SK-N-SH (cell line): ENCODE measurements around the gene ZNF331. TPM values are rescaled to one million over a fixed set of nuclear protein-coding genes. Genes with fewer than 3 reads are reported as not detected.

Experiments
- CTCF ChIA-PET: fragments of 300-600, 350-600 bp; formaldehyde crosslinking; extraction: SDS; loops from one replicate; lab custom pipeline; 2021; lab: Yijun Ruan, JAX
- POLR2A ChIA-PET: fragments of 350-600 bp; sonication (Branson Sonifier 250); formaldehyde crosslinking; extraction: SDS; loops from one replicate; lab custom pipeline; 2020; ENCODE audit warnings: antibody characterized with exemption, inconsistent platforms; lab: Yijun Ruan, JAX
- DNase-seq: peaks from one replicate; pipeline ENCODE4 v3.0.0; 2012
- H2AFZ ChIP-seq: fragments of 200-600 bp; sonication (generic); 2 replicates; pipeline ENCODE4 v1.8.1; 2016; ENCODE audit warnings: antibody characterized with exemption, mild to moderate bottlenecking, low read depth
- H3F3A ChIP-seq: fragments of 200-600 bp; sonication (generic); replicated peaks from 2 replicates; pipeline ENCODE3; 2016; ENCODE audit warnings: antibody characterized with exemption, mild to moderate bottlenecking; ENCODE audit not compliant: insufficient read depth
- H3K27ac ChIP-seq, 2 experiments: fragments of 200-500 bp in 1 of 2; fragments of 200-600 bp in 1 of 2; sonication (Bioruptor generic) in 1 of 2; sonication (generic), shearing (Covaris generic) in 1 of 2; 2 replicates each; pipeline versions ENCODE4 v1.5.1 to v1.6.1; 2014 to 2016; ENCODE audit warnings: low read depth in 2 of 2, inconsistent platforms in 1 of 2, low read length in 1 of 2, mild to moderate bottlenecking in 1 of 2, mixed read lengths in 1 of 2
- H3K27me3 ChIP-seq: fragments of 200-600 bp; sonication (generic), shearing (Covaris generic); 2 replicates; pipeline ENCODE4 v1.6.1; 2016; ENCODE audit warnings: mixed run types; ENCODE audit not compliant: insufficient read depth
- H3K36me3 ChIP-seq, 2 experiments: fragments of 200-500 bp in 1 of 2; fragments of 200-600 bp in 1 of 2; sonication (Bioruptor generic) in 1 of 2; sonication (generic) in 1 of 2; replicated peaks in 1 of 2; 2 replicates each; pipeline versions ENCODE3 to v1.5.1; 2014 to 2016; ENCODE audit warnings: low read length in 1 of 2, mild to moderate bottlenecking in 1 of 2; ENCODE audit not compliant: insufficient read depth in 2 of 2, control insufficient read depth in 1 of 2
- H3K4me1 ChIP-seq, 2 experiments: fragments of 200-500 bp in 1 of 2; fragments of 200-600 bp in 1 of 2; sonication (Bioruptor generic) in 1 of 2; sonication (generic), shearing (Covaris generic) in 1 of 2; 2 replicates each; pipeline versions ENCODE4 v1.5.1 to v1.6.1; 2014 to 2016; ENCODE audit warnings: low read depth in 1 of 2, low read length in 1 of 2, mixed run types in 1 of 2; ENCODE audit not compliant: insufficient read depth in 2 of 2, control insufficient read depth in 1 of 2
- H3K4me2 ChIP-seq: fragments of 200-600 bp; sonication (generic), shearing (Covaris generic); 2 replicates; pipeline ENCODE4 v1.6.1; 2017; ENCODE audit warnings: mixed run types
- H3K4me3 ChIP-seq, 2 experiments: fragments of 200-500 bp in 1 of 2; fragments of 200-600 bp in 1 of 2; sonication (Bioruptor generic) in 1 of 2; sonication (generic), shearing (Covaris generic) in 1 of 2; 2 replicates each; pipeline versions ENCODE4 v1.5.1 to v1.8.1; 2014 to 2016; ENCODE audit warnings: low read depth in 2 of 2, inconsistent platforms in 1 of 2, low read length in 1 of 2, mild to moderate bottlenecking in 1 of 2, mixed read lengths in 1 of 2, moderate library complexity in 1 of 2
- H3K79me2 ChIP-seq: fragments of 200-600 bp; sonication (generic); 2 replicates; pipeline ENCODE4 v1.8.1; 2017; ENCODE audit warnings: mild to moderate bottlenecking; ENCODE audit not compliant: insufficient read depth
- H3K9ac ChIP-seq: fragments of 200-600 bp; sonication (generic); 2 replicates; pipeline ENCODE4 v1.6.1; 2017; ENCODE audit warnings: mixed run types
- H3K9me2 ChIP-seq: fragments of 200-600 bp; sonication (generic); 2 replicates; pipeline ENCODE4 v1.6.1; 2017; ENCODE audit warnings: mixed run types
- H3K9me3 ChIP-seq: fragments of 200-600 bp; sonication (generic); 2 replicates; pipeline ENCODE4 v1.6.1; 2017; ENCODE audit warnings: mixed run types, mild to moderate bottlenecking, moderate library complexity
- H4K20me1 ChIP-seq: fragments of 200-600 bp; sonication (generic); 2 replicates; pipeline ENCODE4 v1.6.1; 2017; ENCODE audit warnings: mild to moderate bottlenecking, mixed run types; ENCODE audit not compliant: insufficient read depth
- CHD2 ChIP-seq: fragments of 150-350 bp; IDR thresholded peaks from 2 replicates; pipeline ENCODE4 v1.6.1; 2018; ENCODE audit warnings: low read length; ENCODE audit not compliant: partially characterized antibody
- ELF1 ChIP-seq: IDR thresholded peaks from 2 replicates; pipeline ENCODE4 v1.4.0; 2012
- EP300 ChIP-seq, 2 experiments: IDR thresholded peaks; 2 replicates each; pipeline versions ENCODE4 v1.4.0 to v1.6.1; 2012; ENCODE audit warnings: borderline replicate concordance in 1 of 2, low read depth in 1 of 2, low read length in 1 of 2
- FOSL2 ChIP-seq: IDR thresholded peaks from 2 replicates; pipeline ENCODE4 v1.4.0; 2012; ENCODE audit warnings: low read depth, mild to moderate bottlenecking, moderate library complexity, borderline replicate concordance
- FOXJ3 ChIP-seq: sonication (generic); formaldehyde crosslinking; IDR thresholded peaks from 2 replicates; pipeline ENCODE4 v1.5.1; 2020; ENCODE audit warnings: mild to moderate bottlenecking, missing genetic modification reagents
- GABPA ChIP-seq: IDR thresholded peaks from 2 replicates; pipeline ENCODE4 v1.4.0; 2012; ENCODE audit warnings: low read depth, mild to moderate bottlenecking
- GATA2 ChIP-seq: sonication (generic); formaldehyde crosslinking; IDR thresholded peaks from 2 replicates; pipeline ENCODE4 v1.5.0; 2020; ENCODE audit warnings: mild to moderate bottlenecking, missing genetic modification reagents
- JUND ChIP-seq: IDR thresholded peaks from 2 replicates; pipeline ENCODE4 v1.4.0; 2012
- MXI1 ChIP-seq: IDR thresholded peaks from 2 replicates; pipeline ENCODE4 v1.6.1; 2012; ENCODE audit warnings: mild to moderate bottlenecking, low read depth, low read length, improper control_type of control experiment
- NRF1 ChIP-seq: IDR thresholded peaks from 2 replicates; pipeline ENCODE4 v1.6.1; 2012; ENCODE audit warnings: low read depth, mild to moderate bottlenecking, low read length
- RCOR1 ChIP-seq: fragments of 150-350 bp; IDR thresholded peaks from 2 replicates; pipeline ENCODE4 v1.6.1; 2017; ENCODE audit warnings: antibody characterized with exemption, low read length
- RFX5 ChIP-seq: IDR thresholded peaks from 2 replicates; pipeline ENCODE4 v1.6.1; 2012; ENCODE audit warnings: mild to moderate bottlenecking, improper control_type of control experiment, low read length
- TAF1 ChIP-seq: IDR thresholded peaks from 2 replicates; pipeline ENCODE4 v1.6.1; 2012; ENCODE audit warnings: low read depth, mild to moderate bottlenecking, low read length, moderate library complexity, borderline replicate concordance
- TEAD4 ChIP-seq: IDR thresholded peaks from 2 replicates; pipeline ENCODE4 v1.4.0; 2012; ENCODE audit warnings: mild to moderate bottlenecking, borderline replicate concordance; ENCODE audit not compliant: insufficient read depth
- YY1 ChIP-seq: IDR thresholded peaks from 2 replicates; pipeline ENCODE4 v1.4.0; 2012; ENCODE audit warnings: low read depth, mild to moderate bottlenecking
- WGBS: methylation state at CpG from one replicate; pipeline ENCODE4 v1.1.6; 2017; ENCODE audit warnings: low lambda C conversion rate; 5-methylcytosine and 5-hydroxymethylcytosine counted together
- polyA plus RNA-seq, 3 experiments: library from polyadenylated mRNA; depleted of rRNA; stranded (reverse); fragments of >200 nt; gene quantifications; 2 replicates each; pipeline ENCODE4 v1.2.3, GENCODE V29; 2012
- TF ChIP-seq, protein P1 (sequence below): IDR thresholded peaks from 2 replicates; pipeline ENCODE4 v1.4.0; 2012; ENCODE audit warnings: low read depth, borderline replicate concordance
- TF ChIP-seq, protein P2 (sequence below): fragments of 150-350 bp; IDR thresholded peaks from 2 replicates; pipeline ENCODE4 v1.6.1; 2016; ENCODE audit warnings: mild to moderate bottlenecking, low read depth, low read length
- TF ChIP-seq, protein P3 (sequence below): IDR thresholded peaks from 2 replicates; pipeline ENCODE4 v1.4.0; 2012; ENCODE audit warnings: low read depth
- TF ChIP-seq, protein P4 (sequence below): IDR thresholded peaks from 2 replicates; pipeline ENCODE4 v1.4.0; 2012; ENCODE audit warnings: low read depth, borderline replicate concordance
- TF ChIP-seq, protein P5 (sequence below): fragments of 150-350 bp; IDR thresholded peaks from 2 replicates; pipeline ENCODE4 v1.6.1; 2017; ENCODE audit warnings: antibody characterized with exemption, low read length, low read depth, borderline replicate concordance
- TF ChIP-seq, protein P6 (sequence below): IDR thresholded peaks from 2 replicates; pipeline ENCODE4; 2012

Gene ZNF331
- polyA plus RNA-seq, 1 of the 3 experiments (the other 2 are of a cell fraction): 7.2 TPM

DNA sequence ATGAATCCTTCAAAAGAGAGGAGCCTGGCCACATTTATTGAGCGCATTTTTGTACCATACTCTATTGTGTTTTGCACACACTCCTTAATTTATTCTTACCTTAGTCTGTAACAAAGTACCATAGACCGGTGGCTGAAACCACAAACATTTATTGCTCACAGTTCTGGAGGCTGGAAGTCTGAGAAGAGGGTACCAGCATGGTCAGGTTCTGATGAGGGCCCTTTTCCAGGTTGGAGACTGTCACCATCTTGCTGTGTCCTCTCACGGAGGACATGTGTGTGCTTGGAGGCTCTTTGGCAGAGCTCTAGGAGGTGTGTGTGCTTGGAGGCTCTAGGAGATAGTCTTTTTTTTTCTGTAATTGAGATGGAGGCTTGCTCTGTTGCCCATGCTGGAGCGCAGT, 2.1 kb downstream of the ZNF331 start:
- POLR2A ChIA-PET: no interaction called here
- 94% methylated on average over 4 of the region's 4 CpGs for WGBS
- no peaks in the 10 kb centered on the region for H3F3A ChIP-seq
- H3K4me3 ChIP-seq: no peak overlapping the region
- no peak overlapping the region for H2AFZ ChIP-seq
- H3K9me2 ChIP-seq: no peaks in the 10 kb centered on the region
- no peaks in the 10 kb centered on the region for H4K20me1 ChIP-seq
- peaks cover 0 to 2% of the 10 kb centered on the region in 2 experiments for H3K36me3 ChIP-seq
- H3K4me2 ChIP-seq: no peak overlapping the region
- DNase-seq: no peak
- H3K9ac ChIP-seq: no peak overlapping the region
- no peaks in the 10 kb centered on the region for H3K9me3 ChIP-seq
- H3K27ac ChIP-seq: no peak overlapping the region
- peaks cover 0 to 3% of the 10 kb centered on the region in 2 experiments; a peak in 1 of 4 replicates for H3K4me1 ChIP-seq
- H3K79me2 ChIP-seq: no peaks in the 10 kb centered on the region
- H3K27me3 ChIP-seq: no peaks in the 10 kb centered on the region
- CTCF ChIA-PET: no interaction called here
- TF ChIP-seq JUND: no peak
- TF ChIP-seq RCOR1: no peak
- TF ChIP-seq YY1: no peak
- TF ChIP-seq TAF1: no peak
- no peak for TF ChIP-seq GATA2
- TF ChIP-seq ELF1: no peak
- TF ChIP-seq, protein P1, sequence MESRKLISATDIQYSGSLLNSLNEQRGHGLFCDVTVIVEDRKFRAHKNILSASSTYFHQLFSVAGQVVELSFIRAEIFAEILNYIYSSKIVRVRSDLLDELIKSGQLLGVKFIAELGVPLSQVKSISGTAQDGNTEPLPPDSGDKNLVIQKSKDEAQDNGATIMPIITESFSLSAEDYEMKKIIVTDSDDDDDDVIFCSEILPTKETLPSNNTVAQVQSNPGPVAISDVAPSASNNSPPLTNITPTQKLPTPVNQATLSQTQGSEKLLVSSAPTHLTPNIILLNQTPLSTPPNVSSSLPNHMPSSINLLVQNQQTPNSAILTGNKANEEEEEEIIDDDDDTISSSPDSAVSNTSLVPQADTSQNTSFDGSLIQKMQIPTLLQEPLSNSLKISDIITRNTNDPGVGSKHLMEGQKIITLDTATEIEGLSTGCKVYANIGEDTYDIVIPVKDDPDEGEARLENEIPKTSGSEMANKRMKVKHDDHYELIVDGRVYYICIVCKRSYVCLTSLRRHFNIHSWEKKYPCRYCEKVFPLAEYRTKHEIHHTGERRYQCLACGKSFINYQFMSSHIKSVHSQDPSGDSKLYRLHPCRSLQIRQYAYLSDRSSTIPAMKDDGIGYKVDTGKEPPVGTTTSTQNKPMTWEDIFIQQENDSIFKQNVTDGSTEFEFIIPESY: no peak
- TF ChIP-seq RFX5: no peak
- TF ChIP-seq NRF1: no peak
- TF ChIP-seq, protein P2, sequence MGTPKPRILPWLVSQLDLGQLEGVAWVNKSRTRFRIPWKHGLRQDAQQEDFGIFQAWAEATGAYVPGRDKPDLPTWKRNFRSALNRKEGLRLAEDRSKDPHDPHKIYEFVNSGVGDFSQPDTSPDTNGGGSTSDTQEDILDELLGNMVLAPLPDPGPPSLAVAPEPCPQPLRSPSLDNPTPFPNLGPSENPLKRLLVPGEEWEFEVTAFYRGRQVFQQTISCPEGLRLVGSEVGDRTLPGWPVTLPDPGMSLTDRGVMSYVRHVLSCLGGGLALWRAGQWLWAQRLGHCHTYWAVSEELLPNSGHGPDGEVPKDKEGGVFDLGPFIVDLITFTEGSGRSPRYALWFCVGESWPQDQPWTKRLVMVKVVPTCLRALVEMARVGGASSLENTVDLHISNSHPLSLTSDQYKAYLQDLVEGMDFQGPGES: no peak
- TF ChIP-seq FOSL2: no peak
- TF ChIP-seq FOXJ3 (CRISPR knock-in tag): no peak
- TF ChIP-seq TEAD4: no peak
- TF ChIP-seq MXI1: no peak
- no peak for TF ChIP-seq CHD2
- TF ChIP-seq, protein P3, sequence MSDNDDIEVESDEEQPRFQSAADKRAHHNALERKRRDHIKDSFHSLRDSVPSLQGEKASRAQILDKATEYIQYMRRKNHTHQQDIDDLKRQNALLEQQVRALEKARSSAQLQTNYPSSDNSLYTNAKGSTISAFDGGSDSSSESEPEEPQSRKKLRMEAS: no peak

DNA sequence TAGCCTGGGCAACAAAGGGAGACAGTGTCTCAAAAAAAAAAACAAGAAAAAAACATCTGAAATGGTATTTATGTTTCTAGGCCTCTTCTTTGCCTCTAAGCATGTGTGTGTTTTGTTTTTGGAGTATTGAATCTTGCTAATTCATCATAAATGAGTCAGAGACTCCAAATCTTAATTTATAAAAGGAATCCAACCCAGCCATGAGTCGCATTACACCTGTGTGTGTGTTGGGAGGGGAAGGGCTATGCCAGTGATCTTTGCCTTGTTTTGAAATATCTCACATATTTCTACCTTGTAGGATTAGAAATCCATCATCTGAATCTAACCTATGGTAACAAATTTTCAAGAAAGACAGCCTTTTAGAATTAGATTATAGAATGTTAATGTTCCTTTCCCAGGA, 4.0 kb downstream of the ZNF331 start:
- Histone ChIP-seq H3K9me3 (no peaks in the 10 kb centered on the region), H3K27ac (no peak overlapping the region), H3K27me3 (no peaks in the 10 kb centered on the region), H3K36me3 (peaks cover 0 to 2% of the 10 kb centered on the region in 2 experiments), H3K4me2 (no peak overlapping the region), H2AFZ (no peak overlapping the region)
- WGBS: 89% methylated on average over 1 of the region's 1 CpG
- POLR2A ChIA-PET: no interaction called here
- TF ChIP-seq, protein P2: no peak
- TF ChIP-seq FOSL2 (no peak), MXI1 (no peak), TEAD4 (no peak), EP300 (IDR thresholded peaks at IDR 0.05; ENCODE audit: borderline replicate concordance in 1 of 2, low read depth in 1 of 2, low read length in 1 of 2) (no peak), GABPA (no peak), CHD2 (no peak)
- TF ChIP-seq, protein P4, sequence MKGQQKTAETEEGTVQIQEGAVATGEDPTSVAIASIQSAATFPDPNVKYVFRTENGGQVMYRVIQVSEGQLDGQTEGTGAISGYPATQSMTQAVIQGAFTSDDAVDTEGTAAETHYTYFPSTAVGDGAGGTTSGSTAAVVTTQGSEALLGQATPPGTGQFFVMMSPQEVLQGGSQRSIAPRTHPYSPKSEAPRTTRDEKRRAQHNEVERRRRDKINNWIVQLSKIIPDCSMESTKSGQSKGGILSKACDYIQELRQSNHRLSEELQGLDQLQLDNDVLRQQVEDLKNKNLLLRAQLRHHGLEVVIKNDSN: no peak
- TF ChIP-seq, protein P5, sequence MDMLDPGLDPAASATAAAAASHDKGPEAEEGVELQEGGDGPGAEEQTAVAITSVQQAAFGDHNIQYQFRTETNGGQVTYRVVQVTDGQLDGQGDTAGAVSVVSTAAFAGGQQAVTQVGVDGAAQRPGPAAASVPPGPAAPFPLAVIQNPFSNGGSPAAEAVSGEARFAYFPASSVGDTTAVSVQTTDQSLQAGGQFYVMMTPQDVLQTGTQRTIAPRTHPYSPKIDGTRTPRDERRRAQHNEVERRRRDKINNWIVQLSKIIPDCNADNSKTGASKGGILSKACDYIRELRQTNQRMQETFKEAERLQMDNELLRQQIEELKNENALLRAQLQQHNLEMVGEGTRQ: no peak
- TF ChIP-seq, protein P6, sequence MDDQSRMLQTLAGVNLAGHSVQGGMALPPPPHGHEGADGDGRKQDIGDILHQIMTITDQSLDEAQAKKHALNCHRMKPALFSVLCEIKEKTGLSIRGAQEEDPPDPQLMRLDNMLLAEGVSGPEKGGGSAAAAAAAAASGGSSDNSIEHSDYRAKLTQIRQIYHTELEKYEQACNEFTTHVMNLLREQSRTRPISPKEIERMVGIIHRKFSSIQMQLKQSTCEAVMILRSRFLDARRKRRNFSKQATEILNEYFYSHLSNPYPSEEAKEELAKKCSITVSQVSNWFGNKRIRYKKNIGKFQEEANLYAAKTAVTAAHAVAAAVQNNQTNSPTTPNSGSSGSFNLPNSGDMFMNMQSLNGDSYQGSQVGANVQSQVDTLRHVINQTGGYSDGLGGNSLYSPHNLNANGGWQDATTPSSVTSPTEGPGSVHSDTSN: no peak
- TF ChIP-seq, all 33 proteins: peak for 0
- peaks cover 0 to 3% of the 10 kb centered on the region in 2 experiments; a peak in 1 of 4 replicates for H3K4me1 ChIP-seq
- H3F3A ChIP-seq: no peaks in the 10 kb centered on the region
- no peaks in the 10 kb centered on the region for H3K79me2 ChIP-seq
- no peak for DNase-seq
- CTCF ChIA-PET: no interaction called here
- H4K20me1 ChIP-seq: no peaks in the 10 kb centered on the region
- no peaks in the 10 kb centered on the region for H3K9me2 ChIP-seq
- H3K4me3 ChIP-seq: no peak overlapping the region
- H3K9ac ChIP-seq: no peak overlapping the region
